ENCODE data around the gene NUDT14.

NUDT14 gene

GRCh38 chr14:105203701-105204100 is 22.6 kb upstream of the NUDT14 start:
- H3K79me1 ChIP-seq (ENCODE audit: low read length): no peaks in the 10 kb centered on the region
- H2BK5ac ChIP-seq (ENCODE audit: low read length): no peak overlapping the region
- no peaks in the 10 kb centered on the region for H3K79me2 ChIP-seq (ENCODE audit: control insufficient read depth, insufficient read depth, low read length)
- H3K4me3 ChIP-seq (ENCODE audit: low read length): no peak overlapping the region
- H3K56ac ChIP-seq (ENCODE audit: low read length): no peak overlapping the region
- H2BK15ac ChIP-seq (replicated peaks; ENCODE audit: low read depth): no peak overlapping the region
- no peaks in the 10 kb centered on the region for H3K36me3 ChIP-seq (ENCODE audit: control insufficient read depth, insufficient read depth, low read length)
- H3K23ac ChIP-seq (ENCODE audit: low read length): no peak overlapping the region
- no peak overlapping the region for H4K5ac ChIP-seq (ENCODE audit: low read length)
- no peaks in the 10 kb centered on the region for H3K27me3 ChIP-seq (ENCODE audit: insufficient read depth, low read length, poor library complexity)
- H3K9ac ChIP-seq (ENCODE audit: low read length): no peak overlapping the region
- no peak overlapping the region for H3K18ac ChIP-seq (ENCODE audit: low read length)
- no peak overlapping the region for H3K4ac ChIP-seq (ENCODE audit: low read depth, low read length)
- H2AK5ac ChIP-seq (ENCODE audit: low read length): no peak overlapping the region
- H3K4me2 ChIP-seq (ENCODE audit: low read length): no peak overlapping the region
- WGBS (ENCODE audit: extremely low coverage, insufficient coverage, low lambda C conversion rate): no CpG with 5 or more reads among the region's 6 CpGs
- H2BK120ac ChIP-seq (ENCODE audit: low read depth, low read length): no peak overlapping the region
- no peak for DNase-seq
- no peak overlapping the region for H3K27ac ChIP-seq (ENCODE audit: low read depth, low read length)
- H4K8ac ChIP-seq (ENCODE audit: low read depth, low read length): no peak overlapping the region
- H3K4me1 ChIP-seq (ENCODE audit: control insufficient read depth, low read depth, low read length): no peaks in the 10 kb centered on the region

GRCh38 chr14:105203057-105203531 is 22.0 kb upstream of the NUDT14 start:
- WGBS (ENCODE audit: extremely low coverage, insufficient coverage, low lambda C conversion rate): no CpG with 5 or more reads among the region's 18 CpGs

GRCh38 chr14:105201925-105202513 is 20.9 kb upstream of the NUDT14 start:
- Histone ChIP-seq H2BK120ac (ENCODE audit: low read depth, low read length) (no peak overlapping the region), H3K27me3 (ENCODE audit: insufficient read depth, low read length, poor library complexity) (no peaks in the 10 kb centered on the region), H3K4me1 (ENCODE audit: control insufficient read depth, low read depth, low read length) (no peaks in the 10 kb centered on the region), H3K4ac (ENCODE audit: low read depth, low read length) (no peak overlapping the region), H3K36me3 (ENCODE audit: control insufficient read depth, insufficient read depth, low read length) (no peaks in the 10 kb centered on the region), H3K27ac (ENCODE audit: low read depth, low read length) (no peak overlapping the region), H3K9ac (ENCODE audit: low read length) (no peak overlapping the region), H3K23ac (ENCODE audit: low read length) (no peak overlapping the region), H2BK15ac (replicated peaks; ENCODE audit: low read depth) (no peak overlapping the region), H3K56ac (ENCODE audit: low read length) (peak overlapping the region; percentile 19), H2BK5ac (ENCODE audit: low read length) (no peak overlapping the region), H3K4me3 (ENCODE audit: low read length) (no peak overlapping the region), H4K8ac (ENCODE audit: low read depth, low read length) (no peak overlapping the region), H4K5ac (ENCODE audit: low read length) (no peak overlapping the region), H2AK5ac (ENCODE audit: low read length) (no peak overlapping the region), H3K79me2 (ENCODE audit: control insufficient read depth, insufficient read depth, low read length) (no peaks in the 10 kb centered on the region), H3K4me2 (ENCODE audit: low read length) (no peak overlapping the region), H3K18ac (ENCODE audit: low read length) (no peak overlapping the region), H3K79me1 (ENCODE audit: low read length) (no peaks in the 10 kb centered on the region)
- no peak for DNase-seq
- WGBS (ENCODE audit: extremely low coverage, insufficient coverage, low lambda C conversion rate): no CpG with 5 or more reads among the region's 20 CpGs

More at GRCh38 chr14:105203057-105203531, 22.0 kb upstream of the NUDT14 start:
- H3K4me2 ChIP-seq (ENCODE audit: low read length): no peak overlapping the region
- H3K4ac ChIP-seq (ENCODE audit: low read depth, low read length): no peak overlapping the region
- no peak overlapping the region for H3K4me3 ChIP-seq (ENCODE audit: low read length)
- H3K23ac ChIP-seq (ENCODE audit: low read length): no peak overlapping the region
- H4K8ac ChIP-seq (ENCODE audit: low read depth, low read length): no peak overlapping the region
- H3K56ac ChIP-seq (ENCODE audit: low read length): no peak overlapping the region
- no peak overlapping the region for H3K18ac ChIP-seq (ENCODE audit: low read length)
- H3K27ac ChIP-seq (ENCODE audit: low read depth, low read length): no peak overlapping the region
- H3K79me1 ChIP-seq (ENCODE audit: low read length): no peaks in the 10 kb centered on the region
- no peak overlapping the region for H2AK5ac ChIP-seq (ENCODE audit: low read length)
- no peak overlapping the region for H3K9ac ChIP-seq (ENCODE audit: low read length)
- no peak overlapping the region for H2BK5ac ChIP-seq (ENCODE audit: low read length)
- H3K79me2 ChIP-seq (ENCODE audit: control insufficient read depth, insufficient read depth, low read length): no peaks in the 10 kb centered on the region
- H3K4me1 ChIP-seq (ENCODE audit: control insufficient read depth, low read depth, low read length): no peaks in the 10 kb centered on the region
- no peaks in the 10 kb centered on the region for H3K27me3 ChIP-seq (ENCODE audit: insufficient read depth, low read length, poor library complexity)
- peak; percentile 51 for DNase-seq
- H3K36me3 ChIP-seq (ENCODE audit: control insufficient read depth, insufficient read depth, low read length): no peaks in the 10 kb centered on the region
- no peak overlapping the region for H2BK15ac ChIP-seq (replicated peaks; ENCODE audit: low read depth)
- H4K5ac ChIP-seq (ENCODE audit: low read length): no peak overlapping the region
- no peak overlapping the region for H2BK120ac ChIP-seq (ENCODE audit: low read depth, low read length)

- Histone ChIP-seq H4K8ac (ENCODE audit: low read depth, low read length) (no peak overlapping the region), H3K36me3 (ENCODE audit: control insufficient read depth, insufficient read depth, low read length) (no peaks in the 10 kb centered on the region), H2BK5ac (ENCODE audit: low read length) (no peak overlapping the region), H3K79me1 (ENCODE audit: low read length) (no peaks in the 10 kb centered on the region), H3K4me1 (ENCODE audit: control insufficient read depth, low read depth, low read length) (no peaks in the 10 kb centered on the region), H3K23ac (ENCODE audit: low read length) (no peak overlapping the region), H4K5ac (ENCODE audit: low read length) (no peak overlapping the region), H3K4ac (ENCODE audit: low read depth, low read length) (no peak overlapping the region), H2BK15ac (replicated peaks; ENCODE audit: low read depth) (no peak overlapping the region), H3K9ac (ENCODE audit: low read length) (no peak overlapping the region), H3K4me2 (ENCODE audit: low read length) (no peak overlapping the region), H2AK5ac (ENCODE audit: low read length) (no peak overlapping the region), H3K79me2 (ENCODE audit: control insufficient read depth, insufficient read depth, low read length) (no peaks in the 10 kb centered on the region), H3K27ac (ENCODE audit: low read depth, low read length) (no peak overlapping the region), H3K18ac (ENCODE audit: low read length) (no peak overlapping the region), H3K27me3 (ENCODE audit: insufficient read depth, low read length, poor library complexity) (no peaks in the 10 kb centered on the region), H2BK120ac (ENCODE audit: low read depth, low read length) (no peak overlapping the region), H3K4me3 (ENCODE audit: low read length) (no peak overlapping the region), H3K56ac (ENCODE audit: low read length) (peak overlapping the region; percentile 19)
- no CpG with 5 or more reads among the region's 28 CpGs for WGBS (ENCODE audit: extremely low coverage, insufficient coverage, low lambda C conversion rate)
- DNase-seq: no peak
These were observed 20.2 kb upstream of the NUDT14 start for GRCh38 chr14:105201156-105201924.

- Histone ChIP-seq H3K4ac (ENCODE audit: low read depth, low read length) (no peak overlapping the region), H3K4me3 (ENCODE audit: low read length) (no peak overlapping the region), H3K79me2 (ENCODE audit: control insufficient read depth, insufficient read depth, low read length) (no peaks in the 10 kb centered on the region), H3K36me3 (ENCODE audit: control insufficient read depth, insufficient read depth, low read length) (no peaks in the 10 kb centered on the region), H2BK120ac (ENCODE audit: low read depth, low read length) (no peak overlapping the region), H2BK5ac (ENCODE audit: low read length) (no peak overlapping the region), H3K23ac (ENCODE audit: low read length) (no peak overlapping the region), H4K5ac (ENCODE audit: low read length) (no peak overlapping the region), H4K8ac (ENCODE audit: low read depth, low read length) (no peak overlapping the region), H3K9ac (ENCODE audit: low read length) (no peak overlapping the region), H2AK5ac (ENCODE audit: low read length) (no peak overlapping the region), H3K18ac (ENCODE audit: low read length) (no peak overlapping the region), H3K4me2 (ENCODE audit: low read length) (no peak overlapping the region), H2BK15ac (replicated peaks; ENCODE audit: low read depth) (no peak overlapping the region), H3K27ac (ENCODE audit: low read depth, low read length) (no peak overlapping the region), H3K27me3 (ENCODE audit: insufficient read depth, low read length, poor library complexity) (no peaks in the 10 kb centered on the region), H3K79me1 (ENCODE audit: low read length) (no peaks in the 10 kb centered on the region), H3K56ac (ENCODE audit: low read length) (no peak overlapping the region), H3K4me1 (ENCODE audit: control insufficient read depth, low read depth, low read length) (peaks cover 5% of the 10 kb centered on the region)
- no peak for DNase-seq
- no CpG with 5 or more reads among the region's 16 CpGs for WGBS (ENCODE audit: extremely low coverage, insufficient coverage, low lambda C conversion rate)
These were observed 19.5 kb upstream of the NUDT14 start for GRCh38 chr14:105200641-105201040.
